ENCODE results near the gene PIGU. TPM values are rescaled to one million over a fixed set of nuclear protein-coding genes. Genes with fewer than 3 reads are reported as not detected.

The PIGU gene
- total RNA-seq, 1 donor from 2014 or later, result 20.7 TPM

DNA sequence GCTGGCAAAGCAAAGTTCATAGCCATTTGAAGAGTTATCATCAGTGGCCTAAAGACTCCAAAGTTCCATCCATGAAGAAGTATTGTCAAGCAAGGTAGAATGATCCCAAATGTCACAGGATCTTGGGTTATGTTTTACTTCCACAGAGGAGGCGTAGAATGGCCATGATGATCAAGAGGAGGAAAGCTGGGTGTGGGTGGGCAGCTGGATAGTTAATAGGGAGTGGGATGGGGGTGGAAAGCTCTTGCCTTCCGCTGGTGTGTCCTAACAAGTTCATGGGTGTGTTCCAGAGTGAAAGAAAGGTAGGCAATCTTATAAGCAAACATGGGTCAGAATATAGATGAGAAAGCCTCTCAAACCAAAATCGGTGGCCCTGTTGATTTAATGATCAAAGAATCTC, 38.4 kb downstream of the PIGU start:
- no peak overlapping the region for H3K4me3 ChIP-seq (ENCODE audit: low read depth, low read length)
- DNase-seq (ENCODE audit: low read depth), result no peak
- no peaks in the 10 kb centered on the region for H3K27me3 ChIP-seq (ENCODE audit: control insufficient read depth, insufficient read depth, low read length)
- H3K36me3 ChIP-seq (ENCODE audit: control insufficient read depth, insufficient read depth, low read length), result no peaks in the 10 kb centered on the region
- TF ChIP-seq, protein P1, sequence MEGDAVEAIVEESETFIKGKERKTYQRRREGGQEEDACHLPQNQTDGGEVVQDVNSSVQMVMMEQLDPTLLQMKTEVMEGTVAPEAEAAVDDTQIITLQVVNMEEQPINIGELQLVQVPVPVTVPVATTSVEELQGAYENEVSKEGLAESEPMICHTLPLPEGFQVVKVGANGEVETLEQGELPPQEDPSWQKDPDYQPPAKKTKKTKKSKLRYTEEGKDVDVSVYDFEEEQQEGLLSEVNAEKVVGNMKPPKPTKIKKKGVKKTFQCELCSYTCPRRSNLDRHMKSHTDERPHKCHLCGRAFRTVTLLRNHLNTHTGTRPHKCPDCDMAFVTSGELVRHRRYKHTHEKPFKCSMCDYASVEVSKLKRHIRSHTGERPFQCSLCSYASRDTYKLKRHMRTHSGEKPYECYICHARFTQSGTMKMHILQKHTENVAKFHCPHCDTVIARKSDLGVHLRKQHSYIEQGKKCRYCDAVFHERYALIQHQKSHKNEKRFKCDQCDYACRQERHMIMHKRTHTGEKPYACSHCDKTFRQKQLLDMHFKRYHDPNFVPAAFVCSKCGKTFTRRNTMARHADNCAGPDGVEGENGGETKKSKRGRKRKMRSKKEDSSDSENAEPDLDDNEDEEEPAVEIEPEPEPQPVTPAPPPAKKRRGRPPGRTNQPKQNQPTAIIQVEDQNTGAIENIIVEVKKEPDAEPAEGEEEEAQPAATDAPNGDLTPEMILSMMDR (IDR thresholded peaks at IDR 0.05; ENCODE audit: insufficient read depth, low read length, poor library complexity, severe bottlenecking), result no peak

DNA sequence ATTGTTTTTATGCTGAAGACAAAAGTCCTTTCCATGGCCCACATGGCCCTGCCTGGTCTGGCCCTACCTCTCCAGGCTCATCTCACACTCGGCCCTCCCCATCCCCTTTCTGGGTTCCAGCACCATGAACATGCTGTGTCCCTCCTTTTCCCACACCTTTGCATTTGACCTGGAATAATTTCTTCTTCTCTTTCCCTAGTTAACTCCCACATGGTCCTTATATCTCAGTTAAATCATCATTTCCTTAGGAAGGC, 38.9 kb downstream of the PIGU start:
- DNase-seq (ENCODE audit: low read depth), result no peak
- TF ChIP-seq, protein P1 (IDR thresholded peaks at IDR 0.05; ENCODE audit: insufficient read depth, low read length, poor library complexity, severe bottlenecking), result no peak
- H3K36me3 ChIP-seq (ENCODE audit: control insufficient read depth, insufficient read depth, low read length), result no peaks in the 10 kb centered on the region
- H3K27me3 ChIP-seq (ENCODE audit: control insufficient read depth, insufficient read depth, low read length), result no peaks in the 10 kb centered on the region
- no peak overlapping the region for H3K4me3 ChIP-seq (ENCODE audit: low read depth, low read length)

DNA sequence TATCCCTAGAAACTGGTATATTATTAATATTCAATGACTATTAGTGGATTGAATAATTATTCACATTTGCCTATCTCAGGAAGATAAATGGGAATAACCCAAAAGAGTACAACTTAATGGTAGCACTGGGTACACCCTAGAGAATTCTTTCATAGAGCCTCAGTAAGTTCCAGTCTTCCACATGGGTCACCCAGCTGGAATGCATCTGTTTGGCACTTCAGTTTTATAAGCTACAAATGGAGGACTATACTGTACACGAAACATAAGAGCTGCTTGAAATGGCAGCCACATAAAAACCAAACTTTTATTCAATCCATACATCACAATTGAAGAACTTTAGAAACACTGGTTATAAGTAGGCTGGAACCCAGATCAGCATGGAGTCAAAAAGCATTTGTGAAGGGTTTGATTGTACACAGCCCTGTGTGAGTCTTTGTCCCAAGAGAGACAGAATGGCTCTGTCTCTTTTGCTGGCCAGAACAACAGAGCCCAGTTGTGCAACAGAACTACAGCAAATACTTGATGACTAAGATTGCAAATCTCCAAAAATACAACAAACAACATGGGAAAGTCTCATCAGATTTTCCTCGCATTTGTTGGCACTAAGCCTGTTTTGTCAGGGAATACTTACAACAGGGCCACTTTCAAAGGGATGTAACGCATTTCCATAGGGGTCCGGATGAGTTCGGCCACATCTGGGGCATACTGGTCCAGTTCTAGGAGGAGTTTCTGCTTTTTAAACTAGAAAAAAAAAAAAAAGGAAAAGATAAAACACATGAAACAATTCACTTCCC, 39.5 kb downstream of the PIGU start:
- Histone ChIP-seq H3K4me3 (ENCODE audit: low read depth, low read length) (no peak overlapping the region), H3K36me3 (ENCODE audit: control insufficient read depth, insufficient read depth, low read length) (no peaks in the 10 kb centered on the region), H3K27me3 (ENCODE audit: control insufficient read depth, insufficient read depth, low read length) (no peaks in the 10 kb centered on the region)
- DNase-seq (ENCODE audit: low read depth), result no peak
- TF ChIP-seq, protein P1 (IDR thresholded peaks at IDR 0.05; ENCODE audit: insufficient read depth, low read length, poor library complexity, severe bottlenecking), result no peak

DNA sequence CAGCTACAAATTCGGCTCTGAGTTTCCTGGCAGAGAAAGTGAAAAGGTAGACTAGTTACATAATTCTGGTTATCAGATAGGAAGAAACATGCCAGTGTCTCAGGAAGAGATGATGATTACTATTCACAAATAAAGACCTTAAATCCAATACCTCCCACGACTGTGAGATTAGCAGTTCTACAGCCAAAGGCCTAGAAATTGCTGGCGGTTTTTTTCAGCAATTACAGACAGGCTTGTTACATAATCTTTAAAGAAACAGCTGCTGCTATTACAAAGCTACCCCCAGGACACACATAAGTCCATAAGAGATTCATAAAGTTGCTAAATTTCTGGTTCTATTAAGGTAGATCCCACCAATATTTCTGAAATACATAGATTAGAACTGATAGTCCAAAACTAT, 40.2 kb downstream of the PIGU start:
- TF ChIP-seq, protein P1 (IDR thresholded peaks at IDR 0.05; ENCODE audit: insufficient read depth, low read length, poor library complexity, severe bottlenecking), result no peak
- Histone ChIP-seq H3K36me3 (ENCODE audit: control insufficient read depth, insufficient read depth, low read length) (no peaks in the 10 kb centered on the region), H3K4me3 (ENCODE audit: low read depth, low read length) (no peak overlapping the region), H3K27me3 (ENCODE audit: control insufficient read depth, insufficient read depth, low read length) (no peaks in the 10 kb centered on the region)
- DNase-seq (ENCODE audit: low read depth), result no peak

DNA sequence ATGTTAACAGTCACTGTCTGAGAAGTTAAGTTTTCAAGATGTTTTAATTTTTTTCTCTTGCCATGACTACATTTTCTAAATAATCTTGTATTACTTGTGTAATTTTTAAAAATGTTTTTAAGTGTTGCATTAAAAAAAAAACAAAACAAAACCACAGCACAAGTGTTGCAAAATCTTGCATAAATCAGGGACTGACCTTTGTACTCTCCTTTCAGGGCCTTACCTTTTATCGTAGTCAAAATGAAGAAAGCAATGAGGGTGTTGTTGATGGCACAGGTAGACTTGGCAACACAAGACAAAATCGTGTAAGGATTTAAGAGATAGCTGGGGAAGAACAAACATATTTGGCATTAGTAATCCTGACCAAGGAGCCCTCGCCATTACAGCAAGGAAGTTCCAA, 42.5 kb downstream of the PIGU start:
- Histone ChIP-seq H3K4me3 (ENCODE audit: low read depth, low read length) (no peak overlapping the region), H3K27me3 (ENCODE audit: control insufficient read depth, insufficient read depth, low read length) (no peaks in the 10 kb centered on the region), H3K36me3 (ENCODE audit: control insufficient read depth, insufficient read depth, low read length) (no peaks in the 10 kb centered on the region)
- TF ChIP-seq, protein P1 (IDR thresholded peaks at IDR 0.05; ENCODE audit: insufficient read depth, low read length, poor library complexity, severe bottlenecking), result no peak
- no peak for DNase-seq (ENCODE audit: low read depth)

DNA sequence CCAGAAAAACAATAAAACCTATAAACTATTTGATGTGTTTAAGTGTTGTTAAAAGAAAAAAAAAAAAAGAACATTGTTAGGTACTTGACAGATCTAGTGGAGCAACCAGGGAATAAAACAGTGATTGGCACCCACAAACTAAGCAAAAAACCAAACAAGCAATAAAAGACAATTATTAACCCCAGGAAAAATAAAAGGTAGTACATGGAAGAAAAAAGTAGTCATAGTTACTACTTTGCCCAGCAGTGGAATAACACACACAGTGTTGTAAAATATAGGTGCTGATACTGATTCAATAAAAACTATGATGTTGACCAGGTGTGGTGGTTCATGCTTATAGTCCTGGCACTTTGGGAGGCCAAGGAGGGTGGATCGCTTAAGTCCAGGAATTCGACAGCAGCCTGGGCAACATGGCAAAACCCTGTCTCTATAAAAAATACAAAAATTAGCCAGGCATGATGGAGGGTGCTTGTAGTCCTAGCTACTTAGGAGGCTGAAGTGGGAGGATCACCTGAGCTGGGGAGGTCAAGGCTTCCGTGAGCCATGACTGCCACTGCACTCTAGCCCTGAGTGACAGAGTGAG, 43.9 kb downstream of the PIGU start:
- Histone ChIP-seq H3K36me3 (ENCODE audit: control insufficient read depth, insufficient read depth, low read length) (no peaks in the 10 kb centered on the region), H3K27me3 (ENCODE audit: control insufficient read depth, insufficient read depth, low read length) (no peaks in the 10 kb centered on the region), H3K4me3 (ENCODE audit: low read depth, low read length) (no peak overlapping the region)
- TF ChIP-seq, protein P1 (IDR thresholded peaks at IDR 0.05; ENCODE audit: insufficient read depth, low read length, poor library complexity, severe bottlenecking), result no peak
- no peak for DNase-seq (ENCODE audit: low read depth)

Data from kidney epithelial cell (primary cell).